GM13977 (cell line): ENCODE results near the gene FBXL7.

Source experiments
- DNase-seq: peaks from one replicate; pipeline ENCODE4 v3.0.0; 2012; ENCODE audit warnings: low spot score
- CTCF ChIP-seq: IDR thresholded peaks from 2 replicates; pipeline ENCODE4 v1.5.1; 2012; ENCODE audit warnings: mild to moderate bottlenecking, control low read depth; ENCODE audit not compliant: insufficient read depth; ENCODE audit errors: extremely low read depth, missing control alignments
- in situ Hi-C: fragments of 300-500 bp; cut with MboI; formaldehyde crosslinking; loops from one replicate; pipeline ENCODE4 v1.12.0; 2022; ENCODE audit warnings: low sequenced_read_pairs, low pct_unique_long_range_greater_than_20kb, mixed read lengths, inconsistent platforms; ENCODE audit not compliant: unreplicated experiment

Gene FBXL7

GRCh38 chr5:15933259-15934207 lies 433.6 kb downstream of the FBXL7 start:
- in situ Hi-C loops: no loop called here
- DNase-seq: no peak

GRCh38 chr5:15936505-15937245 lies 436.7 kb downstream of the FBXL7 start:
- no peak for TF ChIP-seq CTCF
- in situ Hi-C loops: no loop called here
- no peak for DNase-seq

More at GRCh38 chr5:15933259-15934207, 433.6 kb downstream of the FBXL7 start:
- TF ChIP-seq CTCF: no peak

- TF ChIP-seq CTCF: no peak
- in situ Hi-C loops: no loop called here
- DNase-seq: no peak
Measured at GRCh38 chr5:15937708-15938107, 437.7 kb downstream of the FBXL7 start.

GRCh38 chr5:15938186-15938585 lies 438.2 kb downstream of the FBXL7 start:
- in situ Hi-C loops: no loop called here
- TF ChIP-seq CTCF: no peak
- no peak for DNase-seq

DNA sequence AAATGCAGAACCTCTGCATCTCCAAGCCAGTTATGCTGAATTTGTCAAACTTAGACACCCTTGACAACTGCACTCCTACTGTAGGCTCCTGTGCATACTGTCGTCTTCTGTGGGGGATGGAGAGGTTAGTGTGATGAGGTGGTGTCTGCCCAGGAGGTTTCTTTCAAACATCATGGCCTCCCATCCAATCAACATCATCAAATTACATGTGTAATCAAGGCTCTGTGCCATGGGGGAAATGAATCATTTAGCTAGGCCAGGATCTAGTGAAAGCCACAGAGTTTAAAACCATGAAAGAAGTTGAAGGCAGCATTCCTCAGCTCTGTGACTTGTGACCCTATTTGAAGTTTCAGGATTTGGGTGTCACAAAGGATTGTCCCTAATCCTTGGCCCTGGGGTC lies 439.0 kb downstream of the FBXL7 start:
- in situ Hi-C loops: no loop called here
- TF ChIP-seq CTCF: no peak
- no peak for DNase-seq

GRCh38 chr5:15940905-15941304 lies 440.9 kb downstream of the FBXL7 start:
- no peak for DNase-seq
- no peak for TF ChIP-seq CTCF
- in situ Hi-C loops: no loop called here
